GM23248 (cell line): ENCODE measurements around the gene PKD1.
"Not testable (repeated sequence)": the region's sequence is repeated elsewhere in the genome, so short reads cannot be mapped to it uniquely, and the experiment has no call there.

ENCODE experiments used
- EZH2 ChIP-seq: fragments of 200-600 bp; sonication (generic); IDR thresholded peaks from 2 replicates; pipeline ENCODE4 v1.6.1; 2018; ENCODE audit warnings: antibody characterized with exemption, mild to moderate bottlenecking; ENCODE audit not compliant: insufficient read depth, poor library complexity, severe bottlenecking
- EZH2phosphoT487 ChIP-seq: fragments of 200-600 bp; sonication (generic); IDR thresholded peaks from 2 replicates; pipeline ENCODE4 v1.6.1; 2018; ENCODE audit warnings: antibody characterized with exemption, moderate library complexity, mild to moderate bottlenecking, low read depth; ENCODE audit not compliant: insufficient read depth

- TF ChIP-seq EZH2, EZH2phosphoT487: not testable (repeated sequence)
Observed at GRCh38 chr16:2117960-2118722, 17.6 kb downstream of the PKD1 start.
